Measurements from ENCODE around the gene PPM1M.
"Not testable (repeated sequence)": the region's sequence is repeated elsewhere in the genome, so short reads cannot be mapped to it uniquely, and the experiment has no call there.

Gene PPM1M

GRCh38 chr3:52280050-52280461 is 34.5 kb downstream of the PPM1M start:
- Histone ChIP-seq H3K27ac (ENCODE audit: low read depth, low read length) (peak overlapping the region; percentile 53), H2AFZ (ENCODE audit: low read length, unreplicated experiment) (peak overlapping the region; percentile 54), H3K4me1 (ENCODE audit: control insufficient read depth, insufficient read depth, low read length, unreplicated experiment) (peaks cover 39% of the 10 kb centered on the region), H3K27me3 (ENCODE audit: insufficient read depth, low read length) (no peaks in the 10 kb centered on the region), H3K36me3 (ENCODE audit: insufficient read depth, low read length) (no peaks in the 10 kb centered on the region), H3K79me2 (ENCODE audit: control insufficient read depth, insufficient read depth, low read length, unreplicated experiment) (peaks cover 34% of the 10 kb centered on the region), H3K4me3 (ENCODE audit: low read depth, low read length) (peak overlapping the region; percentile 94)

GRCh38 chr3:52281981-52282801 is 36.6 kb downstream of the PPM1M start:
- 0 out of 2 replicates have a peak overlapping the region, but pooled peaks have one; percentile 12 for H3K27ac ChIP-seq (ENCODE audit: low read depth, low read length)
- no peak overlapping the region for H2AFZ ChIP-seq (ENCODE audit: low read length, unreplicated experiment)
- H3K4me1 ChIP-seq (ENCODE audit: control insufficient read depth, insufficient read depth, low read length, unreplicated experiment) = peaks cover 37% of the 10 kb centered on the region
- no peak overlapping the region for H3K4me3 ChIP-seq (ENCODE audit: low read depth, low read length)
- H3K36me3 ChIP-seq (ENCODE audit: insufficient read depth, low read length) = no peaks in the 10 kb centered on the region
- H3K27me3 ChIP-seq (ENCODE audit: insufficient read depth, low read length) = no peaks in the 10 kb centered on the region
- H3K79me2 ChIP-seq (ENCODE audit: control insufficient read depth, insufficient read depth, low read length, unreplicated experiment) = peaks cover 13% of the 10 kb centered on the region

GRCh38 chr3:52283306-52283705 is 37.7 kb downstream of the PPM1M start:
- peak overlapping the region; percentile 11; the same call in 1 of the 2 replicates for H3K27ac ChIP-seq (ENCODE audit: low read depth, low read length)

GRCh38 chr3:52284051-52284450 is 38.5 kb downstream of the PPM1M start:
- H3K79me2 ChIP-seq (ENCODE audit: control insufficient read depth, insufficient read depth, low read length, unreplicated experiment); H3K4me3 ChIP-seq (ENCODE audit: low read depth, low read length); H3K27me3 ChIP-seq (ENCODE audit: insufficient read depth, low read length); H2AFZ ChIP-seq (ENCODE audit: low read length, unreplicated experiment); H3K36me3 ChIP-seq (ENCODE audit: insufficient read depth, low read length); H3K27ac ChIP-seq (ENCODE audit: low read depth, low read length): not testable (repeated sequence)
- peaks cover 42% of the 10 kb centered on the region for H3K4me1 ChIP-seq (ENCODE audit: control insufficient read depth, insufficient read depth, low read length, unreplicated experiment)

More at GRCh38 chr3:52283306-52283705, 37.7 kb downstream of the PPM1M start:
- H3K4me3 ChIP-seq (ENCODE audit: low read depth, low read length) = no peak overlapping the region
- H3K27me3 ChIP-seq (ENCODE audit: insufficient read depth, low read length) = no peaks in the 10 kb centered on the region
- no peak overlapping the region for H2AFZ ChIP-seq (ENCODE audit: low read length, unreplicated experiment)
- peaks cover 3% of the 10 kb centered on the region for H3K79me2 ChIP-seq (ENCODE audit: control insufficient read depth, insufficient read depth, low read length, unreplicated experiment)
- peaks cover 37% of the 10 kb centered on the region for H3K4me1 ChIP-seq (ENCODE audit: control insufficient read depth, insufficient read depth, low read length, unreplicated experiment)
- no peaks in the 10 kb centered on the region for H3K36me3 ChIP-seq (ENCODE audit: insufficient read depth, low read length)

GRCh38 chr3:52286777-52287110 is 41.2 kb downstream of the PPM1M start:
- Histone ChIP-seq H3K36me3 (ENCODE audit: insufficient read depth, low read length) (no peaks in the 10 kb centered on the region), H3K79me2 (ENCODE audit: control insufficient read depth, insufficient read depth, low read length, unreplicated experiment) (no peaks in the 10 kb centered on the region), H3K4me1 (ENCODE audit: control insufficient read depth, insufficient read depth, low read length, unreplicated experiment) (peaks cover 29% of the 10 kb centered on the region), H2AFZ (ENCODE audit: low read length, unreplicated experiment) (peak overlapping the region; percentile 0), H3K4me3 (ENCODE audit: low read depth, low read length) (peak overlapping the region; percentile 72), H3K27me3 (ENCODE audit: insufficient read depth, low read length) (no peaks in the 10 kb centered on the region), H3K27ac (ENCODE audit: low read depth, low read length) (peak overlapping the region; percentile 84)

GRCh38 chr3:52288674-52289073 is 43.1 kb downstream of the PPM1M start:
- Histone ChIP-seq H2AFZ (ENCODE audit: low read length, unreplicated experiment) (no peak overlapping the region), H3K36me3 (ENCODE audit: insufficient read depth, low read length) (no peaks in the 10 kb centered on the region), H3K79me2 (ENCODE audit: control insufficient read depth, insufficient read depth, low read length, unreplicated experiment) (no peaks in the 10 kb centered on the region), H3K4me1 (ENCODE audit: control insufficient read depth, insufficient read depth, low read length, unreplicated experiment) (peaks cover 12% of the 10 kb centered on the region), H3K4me3 (ENCODE audit: low read depth, low read length) (peak overlapping the region; percentile 72), H3K27me3 (ENCODE audit: insufficient read depth, low read length) (no peaks in the 10 kb centered on the region), H3K27ac (ENCODE audit: low read depth, low read length) (no peak overlapping the region)

GRCh38 chr3:52289338-52289746 is 43.8 kb downstream of the PPM1M start:
- Histone ChIP-seq H3K27ac (ENCODE audit: low read depth, low read length) (no peak overlapping the region), H3K4me1 (ENCODE audit: control insufficient read depth, insufficient read depth, low read length, unreplicated experiment) (peaks cover 12% of the 10 kb centered on the region), H3K27me3 (ENCODE audit: insufficient read depth, low read length) (no peaks in the 10 kb centered on the region), H2AFZ (ENCODE audit: low read length, unreplicated experiment) (no peak overlapping the region), H3K79me2 (ENCODE audit: control insufficient read depth, insufficient read depth, low read length, unreplicated experiment) (no peaks in the 10 kb centered on the region), H3K4me3 (ENCODE audit: low read depth, low read length) (no peak overlapping the region), H3K36me3 (ENCODE audit: insufficient read depth, low read length) (no peaks in the 10 kb centered on the region)

GRCh38 chr3:52289747-52290595 is 44.4 kb downstream of the PPM1M start:
- Histone ChIP-seq H3K27me3 (ENCODE audit: insufficient read depth, low read length) (no peaks in the 10 kb centered on the region), H3K27ac (ENCODE audit: low read depth, low read length) (no peak overlapping the region), H3K4me1 (ENCODE audit: control insufficient read depth, insufficient read depth, low read length, unreplicated experiment) (peaks cover 12% of the 10 kb centered on the region), H3K36me3 (ENCODE audit: insufficient read depth, low read length) (no peaks in the 10 kb centered on the region), H3K79me2 (ENCODE audit: control insufficient read depth, insufficient read depth, low read length, unreplicated experiment) (no peaks in the 10 kb centered on the region), H2AFZ (ENCODE audit: low read length, unreplicated experiment) (no peak overlapping the region), H3K4me3 (ENCODE audit: low read depth, low read length) (no peak overlapping the region)

- no peak overlapping the region for H2AFZ ChIP-seq (ENCODE audit: low read length, unreplicated experiment)
- H3K27ac ChIP-seq (ENCODE audit: low read depth, low read length) = no peak overlapping the region
- H3K27me3 ChIP-seq (ENCODE audit: insufficient read depth, low read length) = no peaks in the 10 kb centered on the region
- H3K36me3 ChIP-seq (ENCODE audit: insufficient read depth, low read length) = no peaks in the 10 kb centered on the region
- peaks cover 12% of the 10 kb centered on the region for H3K4me1 ChIP-seq (ENCODE audit: control insufficient read depth, insufficient read depth, low read length, unreplicated experiment)
- no peak overlapping the region for H3K4me3 ChIP-seq (ENCODE audit: low read depth, low read length)
- no peaks in the 10 kb centered on the region for H3K79me2 ChIP-seq (ENCODE audit: control insufficient read depth, insufficient read depth, low read length, unreplicated experiment)
Measured at GRCh38 chr3:52290596-52291507, 45.3 kb downstream of the PPM1M start.

GRCh38 chr3:52291508-52292181 is 46.1 kb downstream of the PPM1M start:
- Histone ChIP-seq H3K27me3 (ENCODE audit: insufficient read depth, low read length) (no peaks in the 10 kb centered on the region), H3K4me1 (ENCODE audit: control insufficient read depth, insufficient read depth, low read length, unreplicated experiment) (peaks cover 9% of the 10 kb centered on the region), H3K4me3 (ENCODE audit: low read depth, low read length) (no peak overlapping the region), H3K27ac (ENCODE audit: low read depth, low read length) (no peak overlapping the region), H3K36me3 (ENCODE audit: insufficient read depth, low read length) (no peaks in the 10 kb centered on the region), H2AFZ (ENCODE audit: low read length, unreplicated experiment) (no peak overlapping the region), H3K79me2 (ENCODE audit: control insufficient read depth, insufficient read depth, low read length, unreplicated experiment) (no peaks in the 10 kb centered on the region)
